Measurements from ENCODE around the gene FIBCD1.

The FIBCD1 gene

GRCh38 chr9:130934702-130935647 lies 4.1 kb downstream of the FIBCD1 start:
- DNase-seq = no peak

DNA sequence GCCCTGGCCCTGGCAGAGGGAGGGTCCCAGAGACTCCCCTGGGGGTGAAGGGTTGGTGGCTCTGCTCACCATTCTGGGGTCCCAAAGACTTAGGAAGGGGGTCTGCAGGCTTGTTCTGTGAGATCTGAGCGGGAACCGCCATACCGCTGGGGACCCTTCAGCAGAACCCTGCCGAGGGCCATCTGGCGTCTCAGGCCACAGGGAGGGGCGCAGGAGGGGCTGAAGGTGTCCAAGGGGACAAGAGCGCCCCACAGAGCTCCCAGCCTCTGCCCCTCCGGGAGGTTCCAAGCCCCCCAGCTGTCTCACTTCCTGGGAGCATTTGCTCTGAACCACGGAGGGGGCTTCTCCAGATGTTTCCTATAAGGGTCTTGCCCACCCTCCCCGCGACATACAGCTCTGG lies 4.8 kb downstream of the FIBCD1 start:
- no peak for DNase-seq

- DNase-seq = no peak
Measured at GRCh38 chr9:130933114-130934046, 5.7 kb downstream of the FIBCD1 start.

GRCh38 chr9:130932255-130933079 lies 6.6 kb downstream of the FIBCD1 start:
- DNase-seq = no peak

- no peak for DNase-seq
Measured at GRCh38 chr9:130931508-130932254, 7.4 kb downstream of the FIBCD1 start.

- DNase-seq = no peak
Measured at GRCh38 chr9:130930804-130931349, 8.2 kb downstream of the FIBCD1 start.

- no peak for DNase-seq
Measured at GRCh38 chr9:130930132-130930803, 8.8 kb downstream of the FIBCD1 start.

DNA sequence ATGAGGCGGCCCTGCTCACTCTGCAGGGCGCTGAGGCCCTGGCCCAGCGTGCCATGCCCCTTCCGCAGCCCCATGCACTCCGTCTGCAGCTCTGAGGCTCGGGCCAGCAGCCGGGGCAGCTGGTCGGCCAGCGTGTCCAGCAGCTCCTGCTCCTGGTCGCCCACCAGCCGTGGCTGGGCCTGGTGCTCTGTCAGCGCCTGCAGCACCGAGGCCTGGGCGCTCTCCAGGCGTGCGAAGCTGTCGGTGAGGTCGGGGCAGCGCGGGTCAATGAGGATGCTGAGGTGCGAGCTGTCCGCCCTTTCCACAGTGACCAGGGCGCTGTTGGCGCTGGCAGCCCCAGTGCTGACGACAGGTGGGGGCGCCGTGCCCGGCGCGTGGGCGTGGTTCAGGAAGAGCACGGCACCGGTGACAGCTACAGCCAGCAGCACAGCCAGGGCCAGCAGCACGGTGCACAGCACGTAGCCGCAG lies 9.4 kb downstream of the FIBCD1 start:
- DNase-seq = no peak

DNA sequence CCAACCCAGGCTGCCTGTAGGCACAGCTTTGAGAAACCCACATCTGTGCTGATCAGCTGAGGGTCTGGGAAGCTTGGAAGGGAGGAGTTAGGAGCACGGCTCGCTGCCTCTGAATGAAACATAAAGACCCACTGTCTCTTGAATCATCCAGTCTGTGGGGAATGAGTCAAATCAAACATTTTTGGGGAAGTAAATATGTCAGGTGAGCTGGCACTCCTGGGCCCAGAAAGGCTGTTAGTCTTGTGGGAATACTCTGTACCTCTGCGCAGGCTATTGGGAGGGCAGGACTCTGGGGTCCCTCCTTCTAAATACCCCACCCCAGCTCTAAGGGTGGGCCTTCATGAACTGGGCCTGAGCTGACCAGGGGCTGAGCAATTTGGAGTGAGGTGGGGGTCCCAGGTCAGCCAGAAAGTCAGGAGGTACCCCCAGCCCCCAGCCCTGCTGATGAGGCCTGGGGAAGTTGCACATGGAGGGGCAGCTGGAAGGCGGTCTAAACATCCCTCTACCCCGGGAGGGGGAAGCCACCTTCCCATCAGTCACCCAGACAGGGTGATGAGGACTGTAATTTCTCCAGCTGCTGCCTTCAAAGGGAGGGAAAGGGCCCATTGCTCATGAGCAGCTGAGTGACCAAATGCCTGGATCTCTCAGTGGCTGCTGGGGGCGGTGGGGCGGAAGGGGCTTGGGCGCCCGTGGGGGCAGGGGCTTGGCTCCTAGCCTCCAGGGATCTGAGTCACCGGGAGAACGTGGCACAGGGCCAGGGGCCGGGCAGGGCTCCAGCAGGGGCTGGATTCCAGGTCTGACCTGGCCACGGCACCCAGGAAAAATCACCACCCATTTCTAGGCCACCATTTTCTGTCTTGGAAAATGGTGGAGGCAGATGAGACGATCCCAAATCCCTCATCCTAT lies 10.8 kb downstream of the FIBCD1 start:
- no peak for DNase-seq

DNA sequence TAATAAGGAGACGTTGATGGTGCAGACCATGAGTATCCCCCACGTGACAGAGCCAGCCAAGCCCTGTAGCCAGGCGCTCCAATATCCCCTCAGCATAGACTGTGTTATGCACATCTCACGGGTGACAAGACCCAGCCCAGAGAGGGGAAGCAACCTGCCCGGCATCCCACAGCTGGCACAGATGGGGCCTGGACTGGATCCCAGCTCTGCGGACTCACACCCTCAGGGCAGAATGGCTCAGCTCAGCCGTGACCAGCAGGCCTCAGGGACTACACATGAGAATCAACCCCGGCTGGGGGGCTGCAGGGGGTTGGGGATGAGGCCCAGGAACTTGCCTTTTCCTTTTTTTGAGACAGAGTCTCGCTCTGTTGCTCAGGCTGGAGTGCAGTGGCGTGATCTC lies 11.7 kb downstream of the FIBCD1 start:
- no peak for DNase-seq

DNA sequence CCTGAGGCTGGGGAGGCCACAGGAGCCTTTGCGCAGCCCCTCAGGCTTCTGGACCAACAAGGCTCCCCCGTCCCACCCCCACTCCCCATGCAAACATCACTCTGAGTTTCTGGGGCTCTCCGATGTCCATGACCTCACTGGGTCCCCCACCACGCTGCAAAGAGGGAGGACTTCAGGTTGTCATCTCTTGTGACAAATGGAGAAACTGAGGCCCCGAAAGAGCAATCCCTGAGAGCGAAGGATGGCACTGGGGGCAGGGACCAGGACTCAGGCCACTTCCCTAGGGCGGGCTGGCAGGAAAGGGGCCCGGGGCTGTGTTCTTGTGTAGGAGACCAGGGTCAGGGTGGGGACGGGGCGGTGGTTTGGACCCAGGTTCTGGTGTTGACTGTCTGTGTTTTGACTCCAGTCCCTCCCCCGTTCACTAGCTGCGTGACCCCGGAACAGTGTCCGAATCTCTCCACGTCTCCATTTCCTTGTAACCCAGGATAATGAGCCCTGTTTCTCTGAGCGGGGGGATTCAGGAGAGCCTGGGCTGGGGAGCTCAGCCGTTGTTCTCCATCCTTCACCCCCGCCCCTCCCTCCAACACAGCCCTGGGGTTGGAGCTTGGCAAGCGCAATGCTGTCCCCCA lies 13.9 kb downstream of the FIBCD1 start:
- no peak for DNase-seq

- no peak for DNase-seq
Measured at GRCh38 chr9:130924448-130924788, 14.6 kb downstream of the FIBCD1 start.

GRCh38 chr9:130923611-130924447 lies 15.2 kb downstream of the FIBCD1 start:
- DNase-seq = no peak

DNA sequence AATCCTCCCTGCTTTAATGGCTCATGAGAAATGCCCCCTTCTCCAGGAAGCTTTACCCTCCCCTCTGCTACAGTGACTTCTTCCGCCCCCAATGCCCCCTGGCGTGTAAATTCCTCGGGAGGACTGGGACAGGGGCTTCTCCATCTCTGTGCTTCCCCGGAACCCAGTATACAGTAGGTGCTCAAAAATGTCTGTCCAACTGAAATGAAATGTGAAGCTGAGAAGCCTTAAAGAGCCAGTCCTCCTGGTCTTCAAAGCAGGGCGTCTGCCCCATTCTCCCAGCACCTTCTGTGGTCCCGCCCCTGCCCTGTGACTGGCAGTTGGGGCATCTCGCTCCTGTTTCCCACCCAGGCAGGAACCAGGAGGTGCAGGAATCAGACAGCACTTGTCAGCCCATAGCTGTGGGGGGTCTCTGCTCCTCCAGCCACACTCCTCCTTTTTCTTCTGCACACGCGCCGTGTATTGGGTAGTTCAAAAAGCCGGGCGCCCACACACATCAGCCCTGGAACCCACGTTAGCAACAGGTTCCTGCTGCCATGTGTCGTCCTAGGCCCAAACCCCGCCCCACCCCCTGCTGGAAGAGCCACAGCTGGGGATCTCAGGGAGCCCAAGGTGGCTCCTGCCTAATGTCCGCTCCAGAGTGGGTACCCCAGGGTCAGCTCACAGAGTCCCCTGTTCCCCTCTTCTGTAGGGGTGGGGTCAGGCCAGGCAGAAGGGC lies 16.0 kb downstream of the FIBCD1 start:
- no peak for DNase-seq

GRCh38 chr9:130921989-130922892 lies 16.8 kb downstream of the FIBCD1 start:
- DNase-seq = no peak

- no peak for DNase-seq
Measured at GRCh38 chr9:130921300-130921988, 17.6 kb downstream of the FIBCD1 start.

Measured in KG1 (cell line).